Measurements from ENCODE around the gene PVR.

DNA sequence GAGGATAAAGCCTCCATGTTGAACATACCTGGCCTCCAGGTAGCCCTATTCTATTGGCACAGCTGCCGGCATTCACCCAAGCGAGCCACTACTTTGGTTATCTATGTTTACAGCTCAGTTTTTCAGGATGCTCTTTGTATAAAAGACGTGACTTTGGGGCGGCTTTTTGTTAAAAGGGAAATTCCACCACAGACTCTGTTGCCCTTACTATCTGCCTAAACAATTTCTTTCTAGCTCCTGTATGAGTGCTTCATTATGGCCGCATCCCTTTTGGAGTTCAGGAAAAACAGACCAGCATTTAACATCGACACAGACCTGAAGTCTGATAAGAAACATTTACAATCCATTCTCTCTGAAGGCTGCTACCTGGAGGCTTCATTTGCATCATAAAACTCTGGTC, 39.5 kb upstream of the PVR start:
- TF ChIP-seq CTCF (IDR thresholded peaks at IDR 0.05) (no peak), POLR2A (IDR thresholded peaks at IDR 0.05) (no peak), EP300 (IDR thresholded peaks at IDR 0.05; ENCODE audit: low read depth) (no peak), POLR2AphosphoS5 (IDR thresholded peaks at IDR 0.05) (no peak)
